OCI-LY7 (cell line): Measurements from ENCODE around the gene LAMA3.

Experiments
- CTCF ChIP-seq: fragments of 200-600 bp; sonication (generic); conservative IDR thresholded peaks from 2 replicates; pipeline ENCODE4 v1.5.1; 2014; ENCODE audit warnings: mild to moderate bottlenecking, antibody characterized with exemption, low read length, moderate library complexity, mixed read lengths
- EZH2phosphoT487 ChIP-seq: fragments of 200-600 bp; sonication (generic); IDR thresholded peaks from 2 replicates; pipeline ENCODE4 v1.6.1; 2018; ENCODE audit warnings: low read depth, borderline replicate concordance, mild to moderate bottlenecking, mixed run types, antibody characterized with exemption, low read length, moderate library complexity, mixed read lengths

DNA sequence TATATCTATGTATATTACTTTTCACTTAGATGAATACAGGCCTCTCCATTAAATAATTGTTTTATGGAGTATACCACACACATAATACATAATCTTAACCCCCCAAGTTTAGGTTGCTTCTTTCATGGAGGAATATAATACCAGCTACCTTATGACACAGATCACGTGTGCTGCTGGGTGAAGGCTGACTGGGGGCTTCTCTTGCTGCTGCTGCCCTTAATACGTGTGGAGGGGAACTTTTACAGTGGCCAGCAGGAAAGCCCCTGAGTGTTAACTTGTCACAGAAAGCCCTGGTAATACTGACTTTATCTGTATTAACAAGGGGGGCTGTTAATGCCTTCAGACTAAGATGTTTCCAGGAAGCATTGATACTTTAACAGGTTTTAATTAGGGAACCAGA is 63.1 kb downstream of the LAMA3 start:
- TF ChIP-seq CTCF = no peak
- TF ChIP-seq EZH2phosphoT487 = no peak
